GM12892 (cell line): ENCODE data around the gene HEATR1. TPM values are rescaled to one million over a fixed set of nuclear protein-coding genes. Genes with fewer than 3 reads are reported as not detected.

Source experiments
- DNase-seq: peaks from one replicate; pipeline ENCODE4 v3.0.0; 2011; ENCODE audit not compliant: insufficient read length
- FAIRE-seq: peaks from 2 replicates; lab custom pipeline; 2011; peaks lifted over from hg19 to GRCh38; lab: Jason Lieb, UNC
- POLR2A ChIP-seq: IDR thresholded peaks from 2 replicates; pipeline ENCODE4 v1.6.1; 2011; ENCODE audit warnings: low read depth, low read length, control low read depth
- POLR2AphosphoS5 ChIP-seq: IDR thresholded peaks from 2 replicates; pipeline ENCODE4 v1.6.1; 2011; ENCODE audit warnings: low read depth, low read length, control low read depth
- TAF1 ChIP-seq: IDR thresholded peaks from 2 replicates; pipeline ENCODE4 v1.6.1; 2011; ENCODE audit warnings: low read depth, mild to moderate bottlenecking, control low read depth, low read length, borderline replicate concordance
- polyA plus RNA-seq: library from polyadenylated mRNA; unstranded; fragments of >200 nt; gene quantifications from one replicate; pipeline ENCODE4 v1.2.1, GENCODE V29; 2012; ENCODE audit warnings: missing spikeins, inconsistent platforms; ENCODE audit not compliant: missing spikeins

HEATR1 gene, protein sequence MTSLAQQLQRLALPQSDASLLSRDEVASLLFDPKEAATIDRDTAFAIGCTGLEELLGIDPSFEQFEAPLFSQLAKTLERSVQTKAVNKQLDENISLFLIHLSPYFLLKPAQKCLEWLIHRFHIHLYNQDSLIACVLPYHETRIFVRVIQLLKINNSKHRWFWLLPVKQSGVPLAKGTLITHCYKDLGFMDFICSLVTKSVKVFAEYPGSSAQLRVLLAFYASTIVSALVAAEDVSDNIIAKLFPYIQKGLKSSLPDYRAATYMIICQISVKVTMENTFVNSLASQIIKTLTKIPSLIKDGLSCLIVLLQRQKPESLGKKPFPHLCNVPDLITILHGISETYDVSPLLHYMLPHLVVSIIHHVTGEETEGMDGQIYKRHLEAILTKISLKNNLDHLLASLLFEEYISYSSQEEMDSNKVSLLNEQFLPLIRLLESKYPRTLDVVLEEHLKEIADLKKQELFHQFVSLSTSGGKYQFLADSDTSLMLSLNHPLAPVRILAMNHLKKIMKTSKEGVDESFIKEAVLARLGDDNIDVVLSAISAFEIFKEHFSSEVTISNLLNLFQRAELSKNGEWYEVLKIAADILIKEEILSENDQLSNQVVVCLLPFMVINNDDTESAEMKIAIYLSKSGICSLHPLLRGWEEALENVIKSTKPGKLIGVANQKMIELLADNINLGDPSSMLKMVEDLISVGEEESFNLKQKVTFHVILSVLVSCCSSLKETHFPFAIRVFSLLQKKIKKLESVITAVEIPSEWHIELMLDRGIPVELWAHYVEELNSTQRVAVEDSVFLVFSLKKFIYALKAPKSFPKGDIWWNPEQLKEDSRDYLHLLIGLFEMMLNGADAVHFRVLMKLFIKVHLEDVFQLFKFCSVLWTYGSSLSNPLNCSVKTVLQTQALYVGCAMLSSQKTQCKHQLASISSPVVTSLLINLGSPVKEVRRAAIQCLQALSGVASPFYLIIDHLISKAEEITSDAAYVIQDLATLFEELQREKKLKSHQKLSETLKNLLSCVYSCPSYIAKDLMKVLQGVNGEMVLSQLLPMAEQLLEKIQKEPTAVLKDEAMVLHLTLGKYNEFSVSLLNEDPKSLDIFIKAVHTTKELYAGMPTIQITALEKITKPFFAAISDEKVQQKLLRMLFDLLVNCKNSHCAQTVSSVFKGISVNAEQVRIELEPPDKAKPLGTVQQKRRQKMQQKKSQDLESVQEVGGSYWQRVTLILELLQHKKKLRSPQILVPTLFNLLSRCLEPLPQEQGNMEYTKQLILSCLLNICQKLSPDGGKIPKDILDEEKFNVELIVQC (N-terminal part only)
- 23.9 TPM for polyA plus RNA-seq

DNA sequence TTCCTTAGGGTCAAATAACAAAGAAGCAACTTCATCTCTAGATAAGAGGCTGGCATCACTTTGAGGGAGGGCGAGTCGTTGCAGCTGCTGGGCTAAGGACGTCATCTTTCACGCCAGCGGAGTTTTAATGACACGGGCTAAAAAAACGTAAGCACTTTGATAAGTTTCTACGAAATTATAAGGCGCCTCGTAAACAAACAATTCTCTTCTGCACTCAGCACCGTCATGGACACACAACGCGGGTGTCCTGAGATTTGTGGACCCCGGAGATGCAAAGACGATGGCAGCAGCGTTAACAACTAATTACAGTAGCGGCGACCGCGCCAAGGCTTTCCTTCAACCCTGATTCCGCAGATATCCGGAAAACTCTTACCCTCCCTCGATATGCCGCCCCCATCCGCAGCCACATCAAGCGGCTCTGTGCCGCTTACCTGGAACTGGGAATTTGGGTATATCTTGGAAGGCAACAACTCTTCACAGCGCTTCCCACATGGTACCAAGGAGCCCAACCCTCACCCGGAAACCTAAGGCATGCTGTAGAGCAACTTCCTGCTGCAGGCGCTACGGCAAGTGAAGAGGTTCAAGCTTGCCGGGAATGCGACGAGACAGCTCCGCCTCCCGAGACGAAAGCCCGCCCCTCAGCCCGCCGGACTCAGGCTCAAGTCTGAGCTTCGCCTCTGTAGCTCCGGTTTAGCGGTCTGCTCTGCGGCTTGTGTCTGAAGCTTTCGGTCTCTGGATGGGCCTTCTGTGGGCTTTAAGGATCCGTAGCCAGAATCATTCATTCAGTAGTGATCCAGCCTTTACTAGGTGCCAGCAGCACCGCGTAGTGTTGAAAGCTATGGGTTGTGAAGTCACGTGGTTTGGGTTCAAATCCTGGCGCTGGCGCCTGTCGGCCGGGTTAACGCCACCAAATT is at the start of gene HEATR1:
Gene HEATR1 (minus strand): TSS at position 526 of the 914 bp plus-strand sequence. CDS start 421 bp downstream, at position 105.
- DNase-seq = peak; percentile 60
- TF ChIP-seq TAF1 (peak; percentile 59; the same call in 1 of the 2 replicates), POLR2A (peak; percentile 81; the same call in 1 of the 2 replicates), POLR2AphosphoS5 (peak; percentile 68)
- peak; percentile 99 for FAIRE-seq

DNA sequence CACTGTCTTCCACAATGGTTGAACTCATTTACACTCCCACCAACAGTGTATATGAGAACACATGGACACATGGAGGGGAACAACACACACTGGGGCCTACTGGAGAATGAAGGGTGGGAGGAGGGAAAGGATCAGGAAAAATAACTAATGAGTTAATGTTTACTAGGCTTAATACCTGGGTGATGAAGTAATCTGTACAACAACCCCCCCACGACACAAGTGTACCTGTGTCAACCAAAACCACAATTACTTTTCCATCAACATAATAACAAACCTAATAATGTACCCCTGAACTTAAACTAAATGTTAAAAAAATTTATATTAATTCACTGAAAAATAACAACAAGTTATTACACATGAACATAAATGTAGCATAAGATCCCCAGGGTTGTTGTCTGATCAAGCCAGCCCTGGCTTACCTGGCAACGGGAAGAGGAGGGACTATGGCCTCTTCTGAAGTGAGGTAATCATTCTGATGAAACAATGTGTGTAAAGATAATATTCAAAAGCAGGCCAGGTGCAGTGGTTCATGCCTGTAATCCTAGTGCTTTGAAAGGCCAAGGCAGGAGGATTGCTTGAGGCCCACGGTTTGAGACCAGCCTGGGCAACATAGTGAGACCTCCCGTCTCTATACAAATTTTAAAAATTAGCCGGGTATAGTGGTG is 40.8 kb upstream of the HEATR1 start:
- TF ChIP-seq POLR2AphosphoS5 = no peak
- TF ChIP-seq POLR2A = no peak
- no peak for TF ChIP-seq TAF1
- FAIRE-seq (no peak), DNase-seq (no peak)

DNA sequence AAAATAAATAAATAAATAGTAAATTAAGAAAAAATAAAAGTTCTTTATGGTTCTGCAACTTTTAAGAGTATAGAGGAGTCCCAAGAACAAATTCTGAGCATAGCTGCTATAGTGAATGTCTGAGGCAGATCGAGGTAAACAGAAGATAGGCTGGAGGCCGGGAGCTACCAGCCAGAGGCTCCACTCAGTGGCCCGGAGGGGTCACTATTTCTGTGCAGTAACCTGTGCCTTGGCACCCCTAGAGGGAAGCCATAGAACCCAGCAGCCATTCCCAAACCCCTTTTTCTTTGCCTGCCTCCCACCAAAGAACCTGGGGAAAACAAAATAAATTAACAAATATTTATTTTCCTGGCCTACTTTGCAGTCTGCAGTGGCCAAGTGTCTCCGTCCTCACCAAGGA is 38.4 kb upstream of the HEATR1 start:
- no peak for FAIRE-seq
- no peak for TF ChIP-seq POLR2A
- TF ChIP-seq TAF1 = no peak
- no peak for TF ChIP-seq POLR2AphosphoS5
- DNase-seq = no peak

DNA sequence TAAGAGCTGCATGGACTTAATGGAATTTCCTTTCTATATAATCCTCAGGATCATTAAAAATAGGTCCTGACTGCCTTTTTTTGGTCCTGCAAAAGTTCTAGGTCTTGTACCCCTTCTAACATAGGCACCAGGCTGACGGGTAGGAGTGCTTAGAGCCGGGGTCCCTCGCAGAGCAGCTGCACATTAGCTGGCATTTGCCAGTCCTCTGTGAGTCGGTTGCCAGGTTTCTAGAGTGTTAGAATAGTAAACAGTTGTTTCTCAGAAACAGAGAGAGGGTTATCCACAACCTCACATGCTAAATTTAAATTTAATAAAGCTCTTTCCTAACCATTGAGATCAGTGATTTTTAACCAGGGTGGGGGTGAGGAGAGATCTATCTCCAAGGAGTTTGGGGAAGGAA is 35.4 kb upstream of the HEATR1 start:
- TF ChIP-seq POLR2AphosphoS5 (no peak), POLR2A (no peak), TAF1 (no peak)
- FAIRE-seq (no peak), DNase-seq (no peak)

DNA sequence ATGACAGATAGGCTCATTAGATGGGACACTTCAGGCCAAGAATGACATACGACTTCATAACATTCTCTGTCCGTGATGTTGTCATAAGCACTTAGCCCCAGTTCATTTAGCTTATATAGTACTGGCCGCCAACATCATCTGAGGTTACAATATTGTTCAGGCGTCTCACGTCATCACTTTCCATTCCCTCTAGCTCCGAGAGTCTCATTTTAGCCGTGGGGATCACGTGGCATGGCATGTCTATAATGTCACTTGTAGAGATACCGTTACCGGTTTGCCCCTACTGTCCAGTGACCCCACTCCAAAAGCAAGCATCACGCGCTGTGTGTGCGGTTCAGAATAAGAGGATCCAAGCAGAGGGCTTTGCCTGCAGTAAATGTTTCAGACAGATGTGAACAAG is 34.6 kb upstream of the HEATR1 start:
- no peak for FAIRE-seq

DNA sequence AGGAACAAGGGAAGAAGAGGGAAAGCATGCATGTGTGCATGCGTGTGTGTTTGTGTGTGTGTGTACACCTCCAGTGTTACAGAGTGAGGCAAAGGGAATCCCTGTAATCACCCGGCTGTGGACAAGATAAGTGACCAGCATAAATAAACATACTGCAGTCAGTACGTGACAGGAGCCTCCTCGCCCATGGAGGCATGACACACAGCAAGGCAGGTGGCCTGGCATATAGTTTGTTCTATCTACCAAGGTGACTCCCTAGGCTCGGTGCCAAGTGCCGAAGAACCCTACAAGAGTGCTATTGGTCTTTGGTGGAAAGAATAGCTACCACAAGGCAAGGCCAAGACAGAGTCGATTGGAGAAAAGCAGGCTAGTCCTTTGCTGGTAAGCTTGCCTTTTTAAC is 31.7 kb upstream of the HEATR1 start:
- FAIRE-seq = no peak
- DNase-seq = no peak
- TF ChIP-seq POLR2AphosphoS5 (no peak), TAF1 (no peak), POLR2A (no peak)

More for the DNA sequence above, 34.6 kb upstream of the HEATR1 start:
- TF ChIP-seq POLR2A = no peak
- TF ChIP-seq TAF1 = no peak
- no peak for TF ChIP-seq POLR2AphosphoS5
- DNase-seq = no peak

DNA sequence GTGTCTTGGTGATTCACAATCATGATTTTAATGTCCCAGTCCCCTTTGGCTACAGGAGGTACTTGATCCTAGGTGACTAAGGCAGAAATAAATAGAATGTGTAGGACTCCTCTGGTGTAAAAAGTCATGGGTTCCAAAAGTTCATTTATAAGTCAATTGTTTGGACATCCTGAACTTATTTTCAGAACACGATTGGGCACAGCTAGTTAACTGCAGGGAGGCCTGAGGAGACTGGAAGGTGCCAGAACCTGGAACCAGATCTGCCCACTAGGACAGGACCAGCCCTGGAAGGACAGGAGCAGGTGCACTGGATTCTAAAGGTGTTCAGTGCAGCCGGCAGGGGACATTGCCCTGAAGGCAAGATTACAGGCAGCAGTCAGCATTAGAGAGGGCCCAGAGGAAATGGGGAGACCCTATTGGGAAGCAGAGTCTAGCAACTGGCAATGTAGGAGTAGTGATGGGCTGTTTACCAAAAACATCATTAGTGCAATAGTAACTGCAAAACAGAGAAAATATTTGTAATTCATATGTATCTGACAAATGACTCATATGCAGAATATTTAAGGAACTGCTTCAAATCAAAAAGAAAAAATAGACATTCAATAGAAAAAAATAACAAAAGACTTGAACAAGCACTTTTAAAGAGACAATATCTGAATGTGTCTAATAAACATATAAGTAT is 23.6 kb upstream of the HEATR1 start:
- DNase-seq (no peak), FAIRE-seq (no peak)
- no peak for TF ChIP-seq POLR2AphosphoS5
- TF ChIP-seq TAF1 = no peak
- TF ChIP-seq POLR2A = no peak

DNA sequence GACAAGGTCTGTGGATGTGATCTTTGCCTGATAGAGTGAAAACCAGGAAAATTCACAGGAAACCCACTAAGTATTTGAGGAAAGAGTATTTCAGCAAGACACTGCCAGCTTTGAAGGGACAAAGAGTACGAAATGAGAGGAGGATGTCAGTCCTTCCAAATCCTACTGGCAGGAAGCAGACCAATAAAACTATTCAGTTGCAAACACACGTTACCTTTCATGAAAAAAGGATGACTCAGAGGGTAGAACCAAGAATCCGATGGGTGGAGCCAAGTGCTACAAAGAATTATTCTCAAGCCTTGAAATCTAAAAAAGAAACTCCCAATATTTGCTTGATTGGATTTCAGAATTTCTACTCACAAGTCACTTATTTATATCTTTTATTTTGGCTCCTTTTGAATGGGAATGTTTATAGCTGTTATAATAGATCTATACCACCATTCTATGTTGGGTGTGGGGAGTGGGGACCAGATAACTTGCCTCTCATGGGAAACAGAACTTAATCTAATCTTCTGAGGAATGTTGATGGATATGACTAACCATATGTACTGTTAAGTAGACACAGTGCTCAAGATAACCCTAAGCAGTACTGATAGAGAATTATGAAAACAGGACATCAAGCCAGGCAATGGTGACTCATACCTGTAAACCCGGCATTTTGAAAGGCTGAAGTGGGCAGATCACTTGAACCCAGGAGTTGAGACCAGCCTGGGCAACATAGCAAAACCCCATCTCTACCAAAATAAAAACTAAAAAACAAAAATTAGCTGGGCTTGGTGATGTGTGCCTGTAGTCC is 19.3 kb upstream of the HEATR1 start:
- TF ChIP-seq POLR2AphosphoS5 = no peak
- no peak for TF ChIP-seq POLR2A
- no peak for TF ChIP-seq TAF1
- no peak for FAIRE-seq
- no peak for DNase-seq

DNA sequence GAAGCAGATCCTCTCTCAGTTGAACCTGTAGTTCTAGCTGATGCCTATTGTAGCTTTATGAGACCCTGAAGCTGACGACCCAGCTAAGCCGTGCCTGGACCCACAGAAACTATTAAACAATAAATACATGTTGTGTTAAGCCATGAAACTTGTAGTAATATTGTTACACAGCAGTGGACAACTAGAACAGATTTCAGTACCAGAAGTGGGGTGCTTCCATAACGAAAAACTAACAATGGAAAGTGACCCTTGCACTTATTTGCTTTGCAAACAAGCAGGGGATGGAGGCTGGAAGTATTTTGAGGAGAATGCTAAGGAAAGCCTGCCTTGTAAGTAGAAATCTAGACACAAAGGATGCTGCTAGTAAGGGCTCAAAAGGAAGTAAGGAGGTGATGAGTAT is 18.1 kb upstream of the HEATR1 start:
- no peak for TF ChIP-seq POLR2AphosphoS5
- TF ChIP-seq TAF1 = no peak
- no peak for TF ChIP-seq POLR2A
- no peak for FAIRE-seq
- DNase-seq = no peak

DNA sequence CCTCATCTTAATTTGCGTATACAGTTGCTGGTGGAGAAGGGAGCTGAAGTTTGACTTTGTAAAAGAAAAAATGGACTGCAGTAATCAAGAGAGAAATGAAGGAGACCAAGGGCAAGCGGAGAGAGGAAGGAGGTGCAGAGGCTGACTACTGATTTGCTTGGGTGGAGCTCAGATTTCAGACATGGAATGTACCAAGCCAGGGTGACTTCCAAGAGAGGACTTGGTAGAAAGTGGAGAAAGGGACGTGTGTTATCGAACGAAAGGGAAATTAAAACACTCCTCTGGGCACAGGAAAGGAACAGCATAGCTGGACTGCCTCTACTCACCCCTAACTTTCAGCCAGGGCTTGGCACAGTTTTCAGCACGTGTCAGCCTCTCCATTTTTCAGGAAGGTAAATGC is 15.1 kb upstream of the HEATR1 start:
- FAIRE-seq (no peak), DNase-seq (no peak)
- TF ChIP-seq POLR2AphosphoS5 (no peak), POLR2A (no peak), TAF1 (no peak)
